NCI-H1930 (cell line): Measurements from ENCODE around the gene MGP.

Experiments
- DNase-seq, 2 experiments: peaks; one replicate each; lab custom pipeline; 2025; lab: John Stamatoyannopoulos, UW

The MGP gene

GRCh38 chr12:14858513-14858912, 27.1 kb downstream of the MGP start:
- DNase-seq = no peak

GRCh38 chr12:14854586-14855183, 31.0 kb downstream of the MGP start:
- DNase-seq = peak in 1 of 2 experiments; percentile 50

- DNase-seq = peak; percentile 18 to 28
These were observed 31.7 kb downstream of the MGP start for GRCh38 chr12:14853961-14854360.

- no peak for DNase-seq
These were observed 32.8 kb downstream of the MGP start for GRCh38 chr12:14852880-14853279.

GRCh38 chr12:14850929-14851663, 34.6 kb downstream of the MGP start:
- no peak for DNase-seq

- no peak for DNase-seq
These were observed 36.0 kb downstream of the MGP start for GRCh38 chr12:14849661-14850060.

GRCh38 chr12:14846876-14847580, 38.6 kb downstream of the MGP start:
- DNase-seq = no peak

GRCh38 chr12:14846042-14846587, 39.5 kb downstream of the MGP start:
- DNase-seq = no peak

GRCh38 chr12:14845350-14845750, 40.3 kb downstream of the MGP start:
- peak in 1 of 2 experiments; percentile 41 for DNase-seq

GRCh38 chr12:14844401-14844800, 41.3 kb downstream of the MGP start:
- no peak for DNase-seq

GRCh38 chr12:14843425-14843887, 42.2 kb downstream of the MGP start, which contains the start of gene ART4:
ART4 (minus strand) TSS chr12:14843526; CDS start chr12:14843113, 413 bp downstream.
- DNase-seq = no peak

GRCh38 chr12:14842315-14842714, 43.3 kb downstream of the MGP start:
- DNase-seq = no peak

GRCh38 chr12:14841761-14842160, 43.9 kb downstream of the MGP start:
- no peak for DNase-seq

GRCh38 chr12:14840616-14841015, 45.0 kb downstream of the MGP start:
- DNase-seq = no peak

- DNase-seq = no peak
These were observed 46.4 kb downstream of the MGP start for GRCh38 chr12:14839262-14839661.

GRCh38 chr12:14836336-14837210, 49.1 kb downstream of the MGP start:
- no peak for DNase-seq

GRCh38 chr12:14834509-14834908, 51.1 kb downstream of the MGP start:
- DNase-seq = no peak

GRCh38 chr12:14833952-14834351, 51.7 kb downstream of the MGP start:
- DNase-seq = peak in 1 of 2 experiments; percentile 24

GRCh38 chr12:14833336-14833735, 52.3 kb downstream of the MGP start:
- no peak for DNase-seq
